A673 (cell line): ENCODE measurements around the gene YIPF7.

Source experiments
- CTCF ChIP-seq: fragments of 300-800, 200-600 bp; sonication (generic); conservative IDR thresholded peaks from 2 replicates; pipeline ENCODE4 v1.5.1; 2017; ENCODE audit warnings: low read depth, mild to moderate bottlenecking, antibody characterized with exemption, low read length, moderate library complexity, mixed read lengths
- EZH2 ChIP-seq: fragments of 200-600 bp; sonication (generic); IDR thresholded peaks from 2 replicates; pipeline ENCODE4 v1.6.1; 2017; ENCODE audit warnings: borderline replicate concordance, low read depth, mild to moderate bottlenecking, mixed read lengths, antibody characterized with exemption, low read length; ENCODE audit not compliant: poor library complexity, severe bottlenecking

GRCh38 chr4:44678094-44679041, 26.9 kb upstream of the YIPF7 start, which contains the start of gene GUF1:
- no peak for TF ChIP-seq CTCF
- no peak for TF ChIP-seq EZH2
